ENCODE results near the gene NKAIN2.
"Not testable (repeated sequence)": the region's sequence is repeated elsewhere in the genome, so short reads cannot be mapped to it uniquely, and the experiment has no call there.

The NKAIN2 gene

DNA sequence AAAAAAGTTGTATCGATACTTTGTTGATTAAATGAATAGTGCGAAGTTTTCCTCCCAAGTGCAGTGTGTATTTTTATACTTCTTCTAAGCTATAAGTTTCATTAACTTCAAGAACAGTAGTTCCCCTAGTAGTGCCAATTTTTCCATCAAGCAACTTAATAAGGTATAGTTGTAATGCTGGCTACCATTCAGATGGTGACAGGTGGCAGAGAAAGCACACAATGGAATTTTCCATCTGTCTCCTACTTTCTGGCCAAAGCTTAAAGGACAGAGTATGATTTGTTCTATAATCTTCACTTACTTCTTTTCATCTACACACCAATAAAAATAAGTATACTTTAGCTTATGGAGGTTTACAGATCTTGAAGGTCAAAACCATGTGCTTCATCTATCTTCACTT is 431.1 kb downstream of the NKAIN2 start:
- no peak for DNase-seq

DNA sequence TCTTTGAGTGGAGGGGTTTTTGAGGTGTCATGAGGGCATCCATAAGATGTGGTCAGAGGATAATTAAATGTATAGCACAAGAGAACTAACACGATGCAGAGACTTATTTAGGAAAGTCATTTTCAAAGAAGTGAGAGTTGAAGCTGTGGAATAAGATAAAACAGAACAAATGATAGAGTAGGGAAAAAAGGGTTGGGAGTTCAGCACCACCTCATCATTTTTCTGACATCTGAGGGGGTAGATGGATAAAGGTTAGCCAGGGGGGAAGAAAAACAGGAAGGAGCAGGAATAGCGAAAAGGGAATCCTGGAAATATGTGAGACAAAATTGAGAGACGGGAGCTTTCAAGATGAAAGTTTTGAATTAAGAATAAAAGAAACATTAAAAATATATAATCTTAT is 434.2 kb downstream of the NKAIN2 start:
- DNase-seq: no peak

DNA sequence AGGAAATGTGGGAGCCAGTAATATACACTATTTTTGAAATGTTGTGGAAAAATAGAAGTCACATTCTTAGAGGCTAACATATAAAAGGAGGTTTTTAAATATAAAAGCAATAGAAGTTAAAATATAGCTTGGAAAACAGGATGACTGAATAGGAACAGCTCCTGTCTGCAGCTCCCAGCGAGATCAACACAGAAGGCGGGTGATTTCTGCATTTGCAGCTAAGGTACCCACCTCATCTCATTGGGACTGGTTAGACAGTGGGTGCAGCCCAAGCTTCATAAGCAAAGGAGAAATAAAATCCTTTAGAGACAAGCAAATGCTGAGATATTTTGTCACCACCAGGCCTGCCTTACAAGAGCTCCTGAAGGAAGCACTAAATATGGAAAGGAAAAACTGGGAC is 434.7 kb downstream of the NKAIN2 start:
- DNase-seq: not testable (repeated sequence)

DNA sequence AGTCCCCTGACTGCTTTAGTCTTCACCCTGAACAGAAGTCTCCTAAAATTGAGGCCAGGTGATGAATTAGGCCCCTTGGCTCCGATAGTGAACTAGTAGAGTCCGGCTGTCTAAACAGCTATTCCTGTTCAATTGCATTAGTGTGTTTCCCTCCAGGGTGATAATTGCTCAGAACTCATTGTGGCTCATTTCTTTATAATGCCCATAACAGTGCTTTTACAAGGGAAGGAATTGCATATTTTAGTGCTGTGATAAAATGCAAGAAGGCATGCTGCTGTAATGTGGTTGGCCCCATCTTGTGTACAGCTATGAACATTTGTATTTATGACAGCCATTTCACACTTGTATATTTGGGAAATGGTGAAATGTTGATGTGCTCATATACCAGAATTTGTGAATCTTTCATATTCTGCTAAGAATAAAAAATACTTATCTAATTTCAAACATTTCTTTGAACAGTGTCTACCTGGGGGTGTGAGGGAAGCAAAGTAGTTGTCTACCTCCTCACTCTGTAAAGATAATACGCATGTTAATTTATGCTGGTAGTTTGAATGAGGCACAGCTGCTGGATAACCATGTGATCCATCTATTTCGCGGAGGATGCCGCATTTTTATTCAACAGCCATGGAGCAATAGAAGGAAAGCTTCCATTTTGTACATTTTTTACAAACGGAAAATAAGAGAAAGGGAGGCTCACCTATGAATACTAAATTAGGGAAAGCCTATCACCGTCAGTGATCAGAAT is 451.4 kb downstream of the NKAIN2 start:
- DNase-seq: no peak

DNA sequence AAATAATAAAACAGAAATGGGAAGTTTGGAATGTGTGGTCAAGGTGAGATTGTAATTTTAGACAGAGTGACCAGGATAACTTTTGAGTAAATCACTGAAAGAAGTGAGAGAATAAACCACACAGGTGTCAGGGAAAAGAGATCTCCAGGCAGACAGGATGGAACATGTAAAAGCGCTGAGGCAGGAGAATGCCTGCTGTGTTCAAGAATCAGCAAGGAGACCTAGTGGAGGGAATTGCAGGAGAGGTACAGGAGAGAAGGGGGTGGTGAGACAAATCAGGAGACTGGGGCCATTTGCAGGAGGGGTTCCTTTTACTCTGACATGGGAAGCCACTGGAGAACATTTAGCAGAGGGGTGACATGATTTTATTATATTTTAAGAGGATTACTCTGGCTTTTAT is 456.7 kb downstream of the NKAIN2 start:
- no peak for DNase-seq

DNA sequence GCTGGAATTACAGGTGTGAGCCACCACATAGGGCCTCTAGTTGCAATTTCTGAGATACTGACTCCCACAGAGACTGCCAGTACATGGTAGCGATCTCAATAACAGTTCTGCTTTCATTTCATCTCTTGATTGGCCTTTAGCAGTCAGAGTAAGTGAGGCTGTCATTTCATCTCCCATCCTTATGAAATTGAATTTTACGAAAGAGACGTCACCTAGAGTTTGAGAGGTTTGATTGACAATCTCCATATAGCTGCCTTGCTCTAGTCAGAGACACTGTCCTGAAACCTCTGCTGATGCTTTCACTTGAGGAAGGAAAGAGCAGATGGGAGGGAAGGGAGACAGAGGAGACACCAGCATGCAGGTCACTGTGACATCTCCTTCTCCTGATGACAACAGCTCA is 466.1 kb downstream of the NKAIN2 start:
- DNase-seq: no peak

DNA sequence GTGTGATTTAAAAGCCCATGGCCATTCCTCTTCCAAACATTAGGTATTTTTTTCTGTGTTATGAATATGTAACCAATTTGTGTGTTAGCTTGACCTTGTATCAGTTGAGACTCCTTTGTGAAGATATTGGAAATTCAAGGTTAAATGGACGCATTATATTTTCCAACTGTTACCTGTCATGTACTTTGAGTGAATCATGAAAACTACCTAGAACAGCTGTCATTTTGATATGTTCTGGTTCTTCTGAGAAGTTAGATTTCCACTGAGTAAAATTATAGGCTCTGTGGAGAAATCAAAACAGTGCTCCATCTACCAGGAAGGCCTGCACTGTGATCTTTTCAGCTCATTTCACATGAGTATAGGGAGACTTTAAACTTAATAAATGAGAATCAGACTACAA is 470.0 kb downstream of the NKAIN2 start:
- no peak for DNase-seq

DNA sequence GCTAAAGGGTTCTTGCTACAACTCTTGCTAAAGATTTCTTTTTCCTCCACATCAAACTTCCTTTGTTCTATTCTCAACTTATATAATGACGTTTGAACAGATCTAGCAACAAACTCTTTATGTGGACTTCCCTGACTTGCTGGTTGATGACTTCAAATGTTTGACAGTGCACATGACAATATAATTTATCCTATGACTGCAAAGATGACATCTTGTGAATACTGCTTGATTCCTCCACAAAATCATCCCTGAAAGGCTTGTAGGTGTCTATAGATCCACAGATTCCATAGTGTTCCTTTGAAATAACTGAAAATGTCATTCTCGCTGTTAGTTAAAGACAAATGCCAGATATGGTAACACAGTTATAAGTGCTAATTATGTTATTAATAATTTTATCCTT is 478.9 kb downstream of the NKAIN2 start:
- no peak for DNase-seq

DNA sequence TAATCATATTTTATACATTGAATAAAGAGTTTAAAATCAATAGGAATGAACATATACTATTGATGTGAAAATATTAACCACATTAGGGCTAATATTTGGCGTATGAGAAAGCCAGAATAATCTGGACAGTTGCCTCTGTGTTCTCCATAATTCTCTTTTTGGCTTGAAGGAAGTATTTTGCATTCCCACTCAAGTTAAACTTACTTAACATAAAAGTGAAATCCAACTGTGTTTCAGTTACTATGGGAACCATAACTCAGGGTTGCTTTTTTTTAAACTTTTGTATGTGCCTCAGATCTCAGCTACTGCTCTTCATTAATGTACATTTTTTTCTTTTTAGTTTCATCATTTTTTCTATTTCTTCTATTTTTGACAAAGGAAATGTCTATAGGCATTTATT is 479.8 kb downstream of the NKAIN2 start:
- DNase-seq: no peak

DNA sequence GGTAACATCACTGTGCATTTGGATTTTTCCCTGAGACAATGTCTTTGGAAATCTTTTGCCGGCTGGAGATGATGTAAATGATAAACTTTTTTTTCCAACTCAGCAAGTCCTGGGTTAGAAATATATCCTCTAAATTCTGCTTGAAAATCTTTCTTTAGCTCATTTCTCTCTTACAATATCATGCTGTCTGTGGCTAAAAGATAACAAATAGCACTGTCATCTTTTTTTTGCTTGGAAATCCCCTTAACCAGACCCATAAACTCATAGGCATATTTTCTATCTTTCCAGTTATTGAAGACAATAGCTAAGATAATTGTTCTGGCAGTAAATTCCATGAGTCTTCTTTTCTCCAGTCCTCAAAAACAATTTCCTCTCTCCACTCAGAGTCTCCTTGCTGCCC is 481.5 kb downstream of the NKAIN2 start:
- no peak for DNase-seq

DNA sequence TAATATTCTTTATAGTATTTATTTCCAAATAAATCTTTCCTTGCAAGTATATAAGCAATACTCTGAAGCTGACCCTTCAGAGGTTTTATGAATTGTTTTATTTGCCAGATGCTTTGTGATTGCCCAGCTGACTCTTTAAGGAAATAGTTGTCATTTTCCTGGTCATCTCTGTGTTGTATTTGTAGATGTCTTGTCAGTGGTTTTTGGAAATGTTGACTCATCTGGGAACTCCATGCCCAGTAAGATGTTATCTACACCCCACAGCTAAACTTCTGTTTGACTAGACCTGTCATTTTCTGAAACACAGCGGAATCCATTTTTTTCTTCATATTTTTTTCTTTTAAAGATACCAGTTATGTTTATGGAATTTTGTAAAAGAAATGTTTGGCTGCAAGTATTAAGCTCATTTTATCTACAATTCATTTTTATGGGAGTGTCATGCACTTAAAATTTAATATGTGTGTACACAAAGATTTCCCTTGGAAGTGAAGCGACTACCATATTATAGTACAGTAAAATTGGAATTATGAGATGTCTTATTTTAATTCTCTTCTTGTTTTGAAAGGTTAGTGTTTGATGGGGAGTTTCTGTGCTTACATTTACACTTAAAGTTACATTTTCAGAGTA is 491.0 kb downstream of the NKAIN2 start:
- no peak for DNase-seq

DNA sequence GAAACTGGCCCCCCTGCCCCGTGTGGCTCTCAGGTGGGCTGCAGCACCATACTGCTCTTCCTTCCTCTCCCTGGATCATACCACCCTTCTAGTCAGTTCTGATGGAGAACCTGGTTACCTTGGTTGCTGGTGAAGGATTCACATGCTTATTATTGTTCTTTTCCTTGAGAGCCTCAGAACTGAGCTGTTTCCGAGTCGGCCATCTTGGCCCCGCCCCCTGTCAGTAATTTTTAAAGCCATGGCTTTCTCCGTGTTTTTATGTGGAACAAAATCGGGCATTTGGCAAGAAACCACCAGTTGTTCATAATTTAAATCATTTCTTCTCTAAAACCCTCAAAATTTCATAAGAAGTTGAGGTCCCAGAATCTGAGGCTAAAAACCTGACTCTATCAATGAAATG is 493.8 kb downstream of the NKAIN2 start:
- no peak for DNase-seq

DNA sequence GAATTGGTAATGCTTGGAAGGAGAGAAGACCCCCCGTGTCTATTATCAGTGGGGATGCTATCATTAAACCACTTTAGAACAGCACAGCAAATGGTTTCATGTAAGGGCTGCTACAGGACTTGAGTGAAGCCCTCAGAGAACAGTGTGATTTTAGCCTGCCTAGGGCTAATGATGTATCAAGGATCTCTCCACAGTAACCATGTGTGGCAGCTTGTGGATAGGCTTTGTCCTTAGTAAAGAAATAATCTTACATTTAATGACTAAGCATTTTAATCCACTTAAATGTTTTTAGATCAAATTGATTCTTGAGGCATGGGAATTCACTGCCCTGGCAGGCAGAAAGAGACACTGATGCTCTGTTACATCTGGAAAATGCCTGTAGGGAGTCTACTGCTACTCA is 495.1 kb downstream of the NKAIN2 start:
- DNase-seq: no peak

DNA sequence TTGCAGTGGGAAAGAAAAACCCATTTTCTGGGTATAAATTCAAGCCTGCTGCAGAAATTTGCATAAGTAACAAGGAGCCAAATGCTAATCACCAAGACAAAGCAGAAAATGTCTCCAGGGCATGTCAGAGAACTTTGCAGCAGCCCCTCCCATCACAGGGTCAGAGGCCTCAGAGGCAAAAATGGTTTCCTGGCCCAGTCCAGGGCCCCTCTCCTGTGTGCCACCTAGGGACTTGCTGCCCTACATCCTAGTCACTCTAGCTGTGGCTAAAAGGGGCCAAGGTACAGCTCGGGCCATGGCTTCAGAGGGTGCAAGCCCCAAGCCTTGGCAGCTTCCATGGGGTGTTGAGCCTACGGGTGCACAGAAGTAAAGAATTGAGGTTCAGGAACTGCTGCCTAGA is 497.2 kb downstream of the NKAIN2 start:
- DNase-seq: not testable (repeated sequence)

DNA sequence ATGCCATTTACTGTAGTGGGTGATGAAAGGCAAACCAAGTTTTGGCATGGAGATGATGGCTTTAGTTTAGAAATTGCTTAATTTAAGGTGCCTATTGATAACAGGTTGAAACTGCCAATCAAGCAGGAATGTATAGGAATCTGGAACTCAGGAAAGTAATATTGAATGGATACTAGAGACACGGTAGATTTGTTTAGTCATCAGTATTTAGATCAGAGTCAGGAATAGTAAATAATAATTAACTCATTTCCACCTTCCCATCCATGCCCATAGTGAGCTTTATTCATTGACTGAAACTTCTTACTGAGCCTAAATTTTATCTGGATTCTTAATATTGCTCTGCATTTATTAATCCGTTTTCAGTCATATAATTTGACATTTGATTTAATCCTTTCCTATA is 500.3 kb downstream of the NKAIN2 start:
- no peak for DNase-seq

DNA sequence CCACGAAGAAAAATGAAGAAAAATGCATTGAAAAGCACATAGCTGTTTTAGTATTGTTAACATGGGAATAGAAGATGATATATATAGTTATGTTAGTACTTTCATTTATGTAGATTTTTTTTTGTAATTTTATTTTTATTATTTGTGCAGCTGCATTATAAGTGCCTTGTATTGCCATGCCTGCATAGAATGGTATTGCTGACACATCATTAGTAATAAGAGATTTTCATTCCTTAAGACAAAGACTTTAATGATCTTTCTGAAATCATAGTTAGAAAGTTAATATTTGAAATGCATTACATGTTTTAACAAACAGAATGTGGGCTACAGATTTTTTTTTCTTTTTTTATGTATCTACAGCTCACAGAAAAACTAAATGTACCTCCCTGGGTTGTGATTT is 506.5 kb downstream of the NKAIN2 start:
- DNase-seq: no peak

DNA sequence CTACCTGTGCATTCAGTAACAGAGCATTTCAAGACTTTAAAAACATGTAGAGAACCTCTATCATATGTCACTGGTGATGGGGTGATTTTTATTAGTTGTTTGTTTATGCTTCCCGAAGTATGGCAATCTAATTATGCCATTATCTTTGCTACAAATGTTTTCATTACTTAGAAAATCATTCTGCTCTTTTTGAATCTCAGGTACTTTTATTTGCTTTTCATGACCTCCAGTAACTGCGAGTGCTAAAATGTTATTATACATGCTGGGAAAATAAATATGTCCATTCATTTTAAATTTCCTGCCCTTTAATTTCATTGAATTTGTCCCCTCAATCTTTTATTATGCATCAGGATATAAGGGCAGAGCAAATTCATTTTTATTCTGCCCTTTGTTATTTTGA is 515.7 kb downstream of the NKAIN2 start:
- no peak for DNase-seq

DNA sequence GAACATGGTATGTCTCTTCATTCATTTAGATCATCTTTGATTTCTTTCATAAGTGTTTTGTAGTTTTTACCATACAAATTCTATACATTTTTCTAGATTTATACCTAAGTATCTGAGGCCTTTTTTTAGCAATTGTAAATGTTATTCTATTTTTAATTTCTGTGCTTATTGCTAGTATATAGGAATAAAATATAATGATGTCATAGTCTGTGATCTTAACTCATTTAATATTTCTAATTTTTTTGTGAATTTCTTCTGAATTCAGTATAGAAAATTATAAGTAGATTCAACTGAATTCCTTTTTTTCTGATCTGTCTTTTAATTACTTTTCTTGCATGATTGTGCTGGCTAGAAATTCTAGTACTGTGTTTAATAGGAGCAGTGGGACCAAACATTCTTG is 520.6 kb downstream of the NKAIN2 start:
- no peak for DNase-seq

DNA sequence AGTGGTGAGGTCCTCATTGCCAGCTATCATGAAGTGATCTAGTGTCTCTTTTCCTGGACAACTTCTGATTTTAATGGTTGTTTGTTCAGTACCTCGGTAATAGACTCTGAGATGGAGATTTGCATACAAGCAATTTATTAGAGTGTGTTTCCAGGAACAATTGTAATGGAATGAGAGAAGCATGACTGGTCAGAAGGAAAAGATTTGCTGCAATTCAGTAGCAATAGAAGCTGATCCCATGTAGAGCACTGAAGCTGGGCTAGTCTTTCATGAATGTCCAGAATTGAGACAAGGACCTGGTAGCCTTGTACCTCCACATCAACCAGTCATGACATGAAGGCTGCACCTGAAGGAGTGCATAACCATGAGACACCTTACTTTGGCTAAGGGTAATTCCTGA is 526.5 kb downstream of the NKAIN2 start:
- DNase-seq: no peak

DNA sequence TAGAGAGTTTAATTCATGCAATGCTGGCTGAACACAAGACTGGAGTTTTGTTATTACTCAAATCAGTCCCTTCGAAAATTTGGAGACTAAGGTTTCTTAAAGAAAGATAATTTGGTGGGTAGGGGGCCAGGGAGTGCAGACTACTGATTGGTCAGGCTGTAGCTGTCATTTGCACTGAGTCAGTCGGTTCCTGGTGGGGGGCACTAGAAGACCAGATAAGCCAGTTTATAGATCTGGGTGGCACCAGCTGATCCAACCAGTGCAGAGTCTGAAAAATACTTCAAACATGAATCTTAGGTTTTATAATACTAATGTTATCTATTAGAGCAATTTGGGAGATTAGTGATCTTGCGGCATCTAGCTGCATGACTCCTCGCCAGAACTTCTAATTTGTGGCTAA is 530.7 kb downstream of the NKAIN2 start:
- DNase-seq: no peak

DNA sequence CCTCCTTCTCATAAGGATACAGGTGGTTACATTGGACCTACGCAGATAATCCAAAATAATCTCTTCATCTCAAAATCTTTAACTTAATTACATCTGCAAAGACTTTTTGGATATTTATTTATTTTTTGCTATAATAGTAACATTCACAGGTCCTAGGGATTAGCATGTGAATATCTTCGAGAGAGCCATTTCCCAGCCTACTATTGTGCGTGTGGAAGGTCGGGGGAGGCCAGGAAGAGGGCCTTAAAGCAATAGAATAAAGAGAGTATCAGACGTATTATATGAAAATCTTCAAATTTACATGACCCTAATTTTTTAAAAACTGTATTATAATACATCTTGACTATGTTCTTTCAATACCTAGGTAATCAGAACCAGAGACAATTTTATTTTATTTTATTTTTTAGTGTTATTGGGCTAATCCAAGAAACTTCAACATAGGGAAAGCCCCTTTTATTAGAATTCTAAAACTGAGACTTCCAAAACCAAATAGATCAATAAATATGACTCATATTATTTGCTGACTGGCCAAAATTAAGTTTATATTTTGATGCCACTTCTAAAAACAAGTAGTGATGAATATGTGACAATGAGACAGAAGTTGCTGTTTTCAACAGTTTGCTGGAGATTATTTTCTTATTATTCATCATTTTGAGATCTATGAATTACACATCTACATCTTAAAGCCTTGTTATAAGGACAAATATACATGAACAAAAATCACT is 536.1 kb downstream of the NKAIN2 start:
- DNase-seq: no peak

DNA sequence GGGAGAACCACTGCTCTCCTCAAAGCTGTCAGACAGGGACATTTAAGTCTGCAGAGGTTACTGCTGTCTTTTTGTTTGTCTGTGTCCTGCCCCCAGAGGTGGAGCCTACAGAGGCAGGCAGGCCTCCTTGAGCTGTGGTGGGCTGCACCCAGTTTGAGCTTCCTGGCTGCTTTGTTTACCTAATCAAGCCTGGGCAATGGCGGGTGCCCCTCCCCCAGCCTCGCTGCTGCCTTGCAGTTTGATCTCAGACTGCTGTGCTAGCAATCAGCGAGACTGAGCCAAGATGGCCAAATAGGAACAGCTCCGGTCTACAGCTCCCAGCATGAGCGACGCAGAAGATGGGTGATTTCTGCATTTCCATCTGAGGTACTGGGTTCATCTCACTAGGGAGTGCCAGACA is 544.7 kb downstream of the NKAIN2 start:
- not testable (repeated sequence) for DNase-seq

DNA sequence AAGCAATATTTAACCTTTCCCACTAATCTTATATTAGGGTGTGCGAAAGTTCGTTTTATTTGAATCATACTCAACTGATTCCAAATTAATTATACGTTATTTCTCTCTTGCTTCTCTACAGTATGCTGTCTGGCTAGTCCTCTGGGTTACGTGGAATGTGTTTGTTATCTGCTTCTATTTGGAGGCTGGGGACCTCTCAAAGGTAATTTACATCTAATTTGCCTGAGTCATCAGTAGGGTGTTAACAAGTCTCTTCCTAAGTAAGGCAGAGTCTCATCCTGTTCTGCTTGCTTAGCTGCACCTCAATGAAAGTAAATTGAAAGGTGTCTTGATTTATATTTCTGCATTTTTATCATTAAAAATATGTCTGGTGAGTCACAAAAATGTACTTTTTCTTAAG is 551.5 kb downstream of the NKAIN2 start:
- DNase-seq: no peak

DNA sequence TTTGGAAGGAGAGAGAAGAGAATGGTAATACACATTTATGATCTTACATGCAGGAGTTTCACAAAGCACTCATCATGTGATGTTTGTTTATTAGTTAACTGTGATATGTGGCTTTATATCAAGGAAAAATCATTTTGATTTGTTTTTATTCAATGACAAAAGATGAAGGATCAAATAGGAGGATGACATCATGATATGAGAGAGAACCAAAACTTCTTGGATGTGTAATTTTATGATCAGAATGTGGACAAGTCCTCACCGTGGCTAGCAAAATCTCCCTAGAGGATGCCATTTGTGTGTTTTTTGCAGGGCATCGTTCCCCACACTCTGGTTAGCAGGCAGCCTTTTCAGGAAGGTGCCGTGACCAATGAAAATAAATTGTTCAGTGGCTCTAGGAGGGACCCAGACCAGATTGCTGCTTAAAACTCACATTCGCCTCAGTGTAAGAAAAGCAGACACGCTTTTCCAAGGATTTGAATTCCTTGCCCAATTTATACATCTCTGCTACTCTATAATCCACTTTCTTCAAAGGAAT is 552.7 kb downstream of the NKAIN2 start:
- DNase-seq: no peak
